Epidermal melanocyte (primary cell): ENCODE data around the gene SRCAP.

ENCODE experiments used
- DNase-seq: peaks from one replicate; pipeline ENCODE4 v3.0.0; 2011; ENCODE audit warnings: low spot score; ENCODE audit not compliant: insufficient read length

The SRCAP gene

DNA sequence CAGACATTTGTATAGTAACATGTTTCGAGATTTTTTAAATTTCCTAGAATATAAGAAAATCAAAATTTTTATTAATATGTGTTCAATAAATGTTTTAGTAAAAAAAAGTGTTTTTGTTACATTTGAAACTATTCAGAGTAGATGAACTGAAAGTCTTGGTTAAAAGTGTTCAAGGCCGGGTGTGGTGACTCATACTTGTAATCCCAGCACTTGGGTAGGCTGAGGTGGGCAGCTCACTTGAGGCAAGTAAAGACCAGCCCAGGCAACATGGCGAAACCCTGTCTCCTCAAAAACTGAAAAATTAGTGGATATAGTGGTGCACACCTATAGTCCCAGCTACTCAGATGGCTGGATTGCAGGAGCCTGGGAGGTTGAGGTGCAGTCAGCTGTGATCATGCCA lies 32.4 kb downstream of the SRCAP start:
- DNase-seq, result no peak

DNA sequence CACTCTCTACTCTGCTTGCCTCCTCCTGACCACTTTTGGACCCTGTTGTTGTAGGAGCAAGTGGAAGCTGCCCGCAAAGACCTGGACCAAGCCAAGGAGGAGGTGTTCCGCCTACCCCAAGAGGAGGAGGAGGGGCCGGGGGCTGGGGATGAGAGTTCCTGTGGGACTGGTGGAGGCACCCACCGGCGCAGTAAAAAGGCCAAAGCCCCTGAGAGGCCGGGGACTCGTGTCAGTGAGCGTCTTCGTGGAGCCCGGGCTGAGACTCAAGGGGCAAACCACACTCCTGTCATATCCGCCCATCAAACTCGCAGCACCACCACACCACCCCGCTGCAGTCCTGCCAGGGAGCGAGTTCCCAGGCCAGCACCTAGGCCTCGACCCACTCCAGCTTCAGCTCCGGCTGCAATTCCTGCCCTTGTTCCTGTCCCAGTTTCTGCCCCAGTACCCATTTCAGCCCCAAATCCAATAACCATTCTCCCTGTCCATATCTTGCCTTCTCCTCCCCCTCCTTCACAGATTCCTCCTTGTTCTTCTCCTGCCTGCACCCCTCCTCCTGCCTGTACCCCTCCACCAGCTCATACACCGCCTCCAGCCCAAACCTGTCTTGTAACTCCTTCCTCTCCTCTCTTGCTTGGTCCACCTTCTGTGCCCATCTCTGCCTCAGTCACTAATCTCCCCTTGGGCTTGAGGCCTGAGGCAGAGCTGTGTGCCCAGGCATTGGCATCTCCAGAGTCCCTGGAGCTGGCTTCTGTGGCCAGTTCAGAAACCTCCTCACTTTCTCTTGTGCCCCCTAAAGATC lies 38.2 kb downstream of the SRCAP start:
- no peak for DNase-seq

DNA sequence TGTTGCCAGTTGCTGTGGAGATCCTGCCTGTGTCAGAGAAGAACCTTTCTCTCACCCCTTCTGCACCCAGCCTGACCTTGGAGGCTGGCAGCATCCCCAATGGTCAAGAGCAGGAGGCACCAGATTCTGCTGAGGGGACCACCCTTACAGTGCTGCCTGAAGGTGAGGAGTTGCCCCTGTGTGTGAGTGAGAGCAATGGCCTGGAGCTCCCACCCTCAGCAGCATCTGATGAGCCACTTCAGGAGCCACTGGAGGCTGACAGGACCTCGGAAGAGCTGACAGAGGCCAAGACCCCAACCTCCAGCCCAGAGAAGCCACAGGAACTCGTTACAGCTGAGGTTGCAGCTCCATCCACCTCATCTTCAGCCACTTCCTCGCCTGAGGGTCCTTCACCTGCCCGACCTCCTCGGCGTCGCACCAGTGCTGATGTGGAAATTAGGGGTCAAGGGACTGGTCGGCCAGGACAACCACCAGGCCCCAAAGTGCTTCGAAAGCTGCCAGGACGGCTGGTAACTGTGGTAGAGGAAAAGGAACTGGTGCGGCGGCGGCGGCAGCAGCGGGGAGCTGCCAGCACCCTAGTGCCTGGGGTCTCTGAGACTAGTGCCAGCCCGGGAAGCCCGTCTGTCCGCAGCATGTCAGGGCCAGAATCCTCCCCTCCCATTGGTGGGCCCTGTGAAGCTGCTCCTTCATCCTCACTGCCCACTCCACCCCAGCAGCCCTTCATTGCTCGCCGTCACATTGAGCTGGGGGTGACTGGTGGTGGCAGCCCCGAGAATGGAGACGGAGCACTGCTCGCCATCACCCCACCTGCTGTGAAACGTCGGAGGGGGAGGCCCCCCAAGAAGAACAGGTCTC lies 39.0 kb downstream of the SRCAP start:
- no peak for DNase-seq

DNA sequence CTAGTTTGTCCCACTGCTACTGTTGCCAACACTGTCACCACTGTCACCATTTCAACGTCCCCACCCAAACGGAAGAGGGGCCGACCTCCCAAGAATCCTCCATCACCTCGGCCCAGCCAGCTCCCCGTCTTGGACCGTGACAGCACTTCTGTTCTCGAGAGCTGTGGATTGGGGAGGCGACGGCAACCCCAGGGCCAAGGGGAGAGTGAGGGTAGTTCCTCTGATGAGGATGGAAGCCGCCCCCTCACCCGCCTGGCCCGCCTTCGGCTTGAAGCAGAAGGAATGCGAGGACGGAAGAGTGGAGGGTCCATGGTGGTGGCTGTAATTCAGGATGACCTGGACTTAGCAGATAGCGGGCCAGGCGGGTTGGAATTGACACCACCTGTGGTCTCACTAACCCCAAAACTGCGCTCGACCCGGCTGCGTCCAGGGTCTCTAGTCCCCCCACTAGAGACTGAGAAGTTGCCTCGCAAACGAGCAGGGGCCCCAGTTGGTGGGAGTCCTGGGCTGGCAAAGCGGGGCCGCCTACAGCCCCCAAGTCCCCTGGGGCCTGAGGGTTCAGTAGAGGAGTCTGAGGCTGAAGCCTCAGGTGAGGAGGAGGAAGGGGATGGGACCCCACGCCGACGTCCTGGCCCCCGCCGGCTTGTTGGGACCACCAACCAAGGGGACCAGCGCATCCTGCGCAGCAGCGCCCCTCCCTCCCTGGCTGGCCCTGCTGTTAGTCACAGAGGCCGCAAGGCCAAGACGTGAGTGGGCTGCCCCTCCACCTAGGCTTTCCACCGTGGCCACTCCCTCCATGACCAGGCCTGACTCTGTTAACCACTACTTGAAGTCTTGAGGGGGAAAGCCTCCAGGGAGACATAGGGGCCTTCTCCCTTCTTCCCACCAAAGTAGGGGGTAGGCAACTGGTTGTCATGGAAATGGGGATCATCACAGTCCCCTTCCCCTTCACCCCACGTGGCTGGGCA lies 40.3 kb downstream of the SRCAP start:
- no peak for DNase-seq

DNA sequence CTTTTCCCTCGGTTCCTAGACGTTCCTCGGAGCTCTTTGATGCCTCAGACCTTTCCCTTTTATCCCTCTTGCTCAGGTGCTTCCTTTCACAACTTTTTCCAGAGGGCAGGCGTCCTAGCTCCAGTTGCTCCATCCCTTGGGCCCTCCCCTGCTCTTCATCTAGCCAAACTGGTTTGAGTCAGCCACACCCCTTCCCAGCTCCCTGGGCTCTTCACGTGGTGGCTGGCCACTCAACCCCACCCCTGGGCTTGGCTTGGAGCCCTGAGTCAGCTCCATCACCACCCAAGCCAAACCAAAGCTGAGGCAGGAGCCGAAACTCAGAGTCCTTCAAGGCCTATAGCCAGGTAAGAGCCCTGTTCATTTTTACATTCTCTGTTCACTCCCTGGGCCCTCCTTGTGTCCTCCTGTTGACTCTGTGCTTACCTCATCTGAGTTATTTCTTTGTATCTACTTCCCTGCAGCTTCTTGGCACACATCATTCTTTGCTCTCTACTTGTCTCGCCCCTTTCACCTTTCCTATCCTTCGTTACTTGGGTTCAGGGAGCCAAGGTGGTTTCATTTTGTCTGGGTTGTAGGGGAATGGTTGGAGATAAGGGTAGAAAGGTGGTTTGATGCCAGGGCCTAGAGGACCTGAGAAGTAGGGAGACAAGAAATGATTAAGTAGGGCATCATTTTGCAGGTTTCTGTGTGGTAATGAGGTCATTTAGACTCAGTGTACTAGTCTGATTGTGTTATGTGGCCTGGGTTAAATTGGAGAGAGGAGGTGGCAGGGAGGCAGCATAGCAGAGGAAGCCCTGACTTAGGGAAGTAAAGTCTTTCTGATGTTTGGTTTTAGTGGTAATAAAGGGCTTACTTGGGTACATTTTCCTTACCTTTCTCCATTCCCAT lies 41.6 kb downstream of the SRCAP start:
- no peak for DNase-seq

DNA sequence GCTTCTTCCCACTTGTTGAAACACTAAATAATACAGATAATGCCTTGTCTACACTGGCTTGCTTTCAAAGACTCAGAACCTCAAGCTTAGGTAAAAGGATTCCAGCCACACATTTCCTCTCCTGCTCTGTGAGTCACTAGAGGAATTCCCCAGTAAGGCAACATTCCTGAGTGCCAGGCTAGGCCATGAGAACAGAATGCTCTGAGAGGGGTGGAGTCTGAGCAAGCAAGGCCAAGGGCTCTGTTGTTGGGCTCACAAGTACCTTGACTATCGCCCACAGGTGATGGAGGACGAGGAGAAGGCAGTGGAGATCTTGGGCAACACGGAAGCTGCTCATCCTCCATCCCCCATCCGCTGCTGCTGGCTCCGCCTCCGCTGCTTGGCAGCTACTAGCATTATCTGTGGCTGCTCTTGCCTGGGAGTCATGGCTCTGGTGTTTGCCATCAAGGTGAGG lies 42.5 kb downstream of the SRCAP start:
- peak; percentile 59 for DNase-seq

DNA sequence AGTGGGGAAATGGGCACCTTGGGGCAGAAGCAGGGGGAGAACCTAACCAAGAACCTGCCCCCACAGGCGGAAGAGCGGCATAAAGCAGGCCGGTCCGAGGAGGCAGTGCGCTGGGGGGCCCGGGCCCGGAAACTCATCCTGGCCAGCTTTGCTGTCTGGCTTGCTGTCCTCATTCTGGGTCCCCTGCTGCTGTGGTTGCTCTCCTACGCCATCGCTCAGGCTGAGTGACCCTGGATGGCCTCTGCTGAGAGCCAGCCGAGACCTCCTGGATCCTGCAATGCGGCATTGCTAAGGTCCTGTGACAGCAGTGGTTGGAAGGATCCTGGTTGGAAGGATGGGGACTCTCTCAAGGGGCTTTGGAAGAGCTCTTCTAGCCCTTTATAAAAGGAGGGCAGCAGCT lies 44.7 kb downstream of the SRCAP start:
- DNase-seq, result no peak

DNA sequence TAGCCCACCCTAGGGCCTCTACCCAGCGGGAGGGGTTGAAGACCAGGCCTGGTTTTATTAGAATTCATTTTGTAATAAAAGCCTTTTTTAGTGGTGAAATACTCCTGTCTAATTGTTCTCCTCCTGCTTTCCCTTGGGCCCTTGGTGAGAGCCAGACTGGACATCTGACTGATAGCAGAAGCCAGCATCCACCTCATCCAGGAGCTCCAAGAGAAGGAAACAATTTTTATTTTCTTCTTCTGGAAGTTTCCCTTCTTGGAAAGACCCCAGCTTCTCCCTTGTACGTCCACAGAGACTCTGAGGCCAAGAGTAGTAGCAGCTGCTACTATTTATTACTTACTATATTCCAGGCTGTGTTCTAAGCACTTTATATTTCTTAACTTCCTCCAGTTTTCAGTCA lies 45.2 kb downstream of the SRCAP start:
- no peak for DNase-seq

DNA sequence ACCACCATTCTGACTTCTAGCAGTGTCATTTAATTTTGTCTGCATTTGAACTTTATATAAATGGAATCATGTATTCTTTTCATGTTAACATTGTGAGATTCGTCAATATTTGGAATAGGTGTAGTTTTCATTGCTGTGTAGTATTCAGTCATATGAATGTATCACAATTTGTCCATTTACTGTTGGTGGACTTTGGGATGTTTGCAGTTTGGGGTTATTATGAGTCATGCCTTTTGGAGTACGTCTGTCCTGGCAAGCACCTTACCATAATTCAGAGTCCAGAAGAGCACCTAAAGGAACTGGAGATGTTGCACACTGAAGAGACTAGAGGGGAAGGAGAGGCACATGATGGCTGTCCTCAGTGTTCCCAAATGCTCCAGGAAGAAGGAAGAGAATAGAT lies 46.1 kb downstream of the SRCAP start:
- no peak for DNase-seq

DNA sequence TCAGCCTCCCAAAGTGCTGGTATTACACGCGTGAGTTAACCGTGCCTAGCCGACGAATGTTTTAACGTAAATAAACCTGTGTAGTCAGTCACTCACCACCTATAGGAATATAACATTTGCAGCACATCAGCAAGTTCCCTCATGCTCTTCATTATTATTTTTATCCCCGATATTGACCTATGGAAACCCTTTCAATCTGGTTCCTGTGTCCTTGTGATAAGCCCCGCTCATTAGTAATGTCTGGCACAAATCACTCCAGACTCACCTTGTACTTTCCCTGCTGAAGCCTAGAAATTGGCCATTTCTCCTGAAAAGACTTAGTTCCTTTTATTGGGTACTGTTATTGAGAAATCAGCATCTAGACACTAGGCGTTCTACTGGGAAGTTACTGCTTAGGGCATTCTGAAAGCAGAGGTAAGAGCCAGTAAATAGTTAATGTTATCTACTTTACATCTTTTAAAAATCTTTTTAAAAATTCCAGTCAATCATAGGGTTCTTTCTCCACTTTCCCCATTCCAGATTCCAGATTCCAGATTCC lies 47.7 kb downstream of the SRCAP start:
- no peak for DNase-seq

DNA sequence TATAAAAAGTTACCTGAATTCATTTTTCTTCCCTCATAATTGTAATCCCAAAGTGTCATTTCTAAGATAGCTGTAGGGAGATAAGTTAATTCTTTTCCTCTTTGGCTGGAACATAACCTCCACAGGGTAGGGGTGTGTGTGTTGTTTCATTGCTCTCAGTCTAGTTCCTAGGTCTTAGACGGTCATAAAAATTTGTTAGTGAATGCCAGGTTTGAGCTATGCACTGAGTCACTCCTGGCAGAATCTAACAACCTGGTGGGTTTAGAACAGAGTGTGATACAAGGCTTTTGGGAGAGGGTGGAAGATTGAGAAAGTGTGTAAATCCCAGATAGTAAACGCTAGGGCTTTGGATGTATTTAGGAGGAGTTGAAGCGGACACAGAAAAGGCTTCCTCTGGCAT lies 48.4 kb downstream of the SRCAP start:
- no peak for DNase-seq

DNA sequence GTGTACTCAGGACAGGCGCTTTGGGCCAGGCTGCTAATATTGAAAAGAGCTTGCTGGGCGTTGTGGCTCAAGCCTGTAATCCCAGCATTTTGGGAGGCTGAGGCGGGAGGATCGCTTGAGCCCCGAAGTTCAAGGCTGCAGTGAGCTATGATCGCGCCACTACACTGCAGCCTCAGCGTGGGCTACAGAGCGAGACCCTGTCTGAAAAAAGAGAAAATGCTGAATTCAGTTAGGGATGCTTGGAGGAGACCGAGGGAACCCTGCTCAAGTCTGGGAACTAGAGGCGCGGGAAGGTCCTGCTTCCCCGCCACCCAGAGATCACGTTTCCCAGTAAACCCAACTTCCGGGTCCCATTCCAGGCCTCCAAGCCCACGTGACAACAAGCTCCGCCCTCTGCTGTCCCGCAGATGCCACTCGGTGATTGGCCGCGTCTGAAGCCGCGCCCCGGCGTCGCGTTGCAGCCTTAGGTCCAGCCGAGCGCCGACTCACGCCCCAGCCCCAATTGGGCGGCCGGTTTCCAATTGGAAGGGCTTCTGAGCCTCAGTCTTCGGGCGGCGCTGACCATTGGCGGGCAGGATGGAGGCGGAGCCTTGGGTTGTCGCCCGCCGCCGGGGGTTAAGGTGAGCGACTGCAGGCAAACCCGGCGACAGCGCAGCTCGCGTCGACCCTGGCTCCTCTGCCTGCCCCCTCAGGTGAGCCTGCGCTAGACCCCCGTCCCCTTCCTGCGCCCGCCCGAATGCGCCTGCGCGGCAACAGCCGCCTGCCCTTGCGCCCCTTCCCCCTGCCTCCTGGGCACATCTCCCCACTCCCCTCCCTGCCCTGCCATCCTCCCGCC lies 49.0 kb downstream of the SRCAP start, which contains the start of gene PHKG2:
Gene PHKG2 (plus strand): TSS at position 627 of the 835 bp plus-strand sequence. CDS start 396 bp downstream, outside the sequence.
- DNase-seq, result peak; percentile 99

DNA sequence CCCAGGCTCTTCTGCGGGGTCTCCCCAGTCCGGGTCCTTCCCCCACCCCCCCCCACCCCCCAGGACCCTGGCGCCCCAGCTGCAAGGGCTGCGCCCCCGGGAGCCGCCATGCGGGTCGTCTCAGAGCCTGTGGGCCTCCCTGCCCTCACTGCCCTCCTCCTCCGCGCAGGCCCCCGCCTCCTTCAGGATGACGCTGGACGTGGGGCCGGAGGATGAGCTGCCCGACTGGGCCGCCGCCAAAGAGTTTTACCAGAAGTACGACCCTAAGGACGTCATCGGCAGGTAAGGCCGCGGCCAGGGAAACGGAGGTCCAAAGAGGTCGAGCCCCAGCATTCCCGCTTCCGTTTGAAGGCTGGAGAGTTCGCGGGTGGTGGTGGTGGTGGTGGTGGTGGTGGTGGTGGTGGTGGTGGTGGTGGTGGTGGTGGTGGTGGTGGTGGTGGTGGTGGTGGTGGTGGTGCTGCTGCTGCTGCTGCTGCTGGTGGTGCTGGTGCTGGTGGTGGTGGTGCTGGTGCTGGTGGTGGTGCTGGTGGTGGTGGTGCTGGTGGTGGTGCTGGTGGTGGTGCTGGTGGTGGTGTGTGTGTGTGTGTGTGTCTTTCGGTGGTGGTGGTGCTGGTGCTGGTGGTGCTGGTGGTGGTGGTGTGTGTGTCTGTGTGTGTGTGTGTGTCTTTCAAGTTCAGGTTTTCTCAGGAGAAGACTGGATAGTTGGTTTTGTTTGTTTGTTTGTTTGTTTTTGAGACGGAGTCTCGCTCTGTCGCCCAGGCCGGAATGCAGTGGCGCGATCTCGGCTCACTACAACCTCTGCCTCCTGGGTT lies 49.9 kb downstream of the SRCAP start:
- peak; percentile 40 for DNase-seq

DNA sequence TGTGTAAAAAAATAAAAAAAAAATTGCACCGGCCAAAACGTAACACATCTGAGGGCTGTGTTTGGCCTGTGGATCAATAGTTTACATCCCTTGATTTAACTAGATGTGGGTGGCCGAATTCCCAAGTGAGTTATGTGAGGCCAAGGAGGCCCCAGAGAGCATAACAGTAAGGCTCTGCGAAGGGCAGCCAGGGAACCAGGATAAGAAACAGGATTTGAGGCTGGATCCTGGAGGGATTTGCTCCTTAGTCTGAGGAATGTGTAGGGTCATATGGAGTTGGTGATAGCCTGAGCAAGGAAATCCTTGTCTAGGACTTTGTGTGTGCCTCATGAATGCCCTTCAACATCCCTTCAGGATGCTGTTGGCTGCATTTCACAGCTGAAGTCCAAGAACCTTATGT lies 51.2 kb downstream of the SRCAP start:
- DNase-seq, result no peak

DNA sequence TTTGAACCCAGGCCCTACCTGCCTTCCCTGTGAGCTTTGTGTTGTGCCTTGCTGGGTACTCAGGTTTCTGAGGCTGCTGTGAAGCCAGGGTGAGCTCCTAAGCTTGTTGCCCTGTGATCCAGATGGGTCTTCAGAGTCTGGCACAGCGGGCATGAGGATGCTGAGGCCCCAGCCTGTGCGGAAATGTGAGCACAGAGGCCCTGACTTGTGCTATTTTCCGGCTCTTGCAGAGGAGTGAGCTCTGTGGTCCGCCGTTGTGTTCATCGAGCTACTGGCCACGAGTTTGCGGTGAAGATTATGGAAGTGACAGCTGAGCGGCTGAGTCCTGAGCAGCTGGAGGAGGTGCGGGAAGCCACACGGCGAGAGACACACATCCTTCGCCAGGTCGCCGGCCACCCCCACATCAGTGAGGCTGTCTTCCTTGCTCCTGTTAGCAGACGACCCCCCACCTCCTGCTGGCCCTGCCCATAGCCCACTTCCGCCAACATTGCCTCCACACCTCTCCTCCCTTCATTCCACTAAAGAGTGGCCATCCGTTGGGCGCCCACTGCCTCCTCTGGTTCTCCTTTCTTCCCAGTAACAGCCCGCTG lies 52.0 kb downstream of the SRCAP start:
- DNase-seq, result no peak

DNA sequence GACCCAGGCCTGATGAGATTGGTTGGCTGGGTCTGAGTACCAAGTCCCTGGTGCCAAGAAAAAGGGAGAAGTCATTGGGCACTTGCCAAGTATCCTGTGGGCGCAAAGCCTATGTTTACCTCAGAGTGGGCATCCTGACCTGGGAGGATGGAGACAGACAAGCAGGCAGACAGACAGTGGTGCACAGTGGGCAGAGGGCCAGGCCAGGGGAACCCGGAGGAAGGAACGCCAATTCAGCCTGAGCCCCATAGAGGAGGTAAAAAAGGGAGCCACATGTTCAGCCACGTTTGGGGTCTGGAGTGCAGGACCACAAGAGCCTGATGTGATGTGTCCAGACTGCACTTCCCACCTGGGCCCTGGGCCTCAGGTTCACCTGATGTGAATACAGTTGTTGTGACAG lies 54.6 kb downstream of the SRCAP start:
- DNase-seq, result no peak

DNA sequence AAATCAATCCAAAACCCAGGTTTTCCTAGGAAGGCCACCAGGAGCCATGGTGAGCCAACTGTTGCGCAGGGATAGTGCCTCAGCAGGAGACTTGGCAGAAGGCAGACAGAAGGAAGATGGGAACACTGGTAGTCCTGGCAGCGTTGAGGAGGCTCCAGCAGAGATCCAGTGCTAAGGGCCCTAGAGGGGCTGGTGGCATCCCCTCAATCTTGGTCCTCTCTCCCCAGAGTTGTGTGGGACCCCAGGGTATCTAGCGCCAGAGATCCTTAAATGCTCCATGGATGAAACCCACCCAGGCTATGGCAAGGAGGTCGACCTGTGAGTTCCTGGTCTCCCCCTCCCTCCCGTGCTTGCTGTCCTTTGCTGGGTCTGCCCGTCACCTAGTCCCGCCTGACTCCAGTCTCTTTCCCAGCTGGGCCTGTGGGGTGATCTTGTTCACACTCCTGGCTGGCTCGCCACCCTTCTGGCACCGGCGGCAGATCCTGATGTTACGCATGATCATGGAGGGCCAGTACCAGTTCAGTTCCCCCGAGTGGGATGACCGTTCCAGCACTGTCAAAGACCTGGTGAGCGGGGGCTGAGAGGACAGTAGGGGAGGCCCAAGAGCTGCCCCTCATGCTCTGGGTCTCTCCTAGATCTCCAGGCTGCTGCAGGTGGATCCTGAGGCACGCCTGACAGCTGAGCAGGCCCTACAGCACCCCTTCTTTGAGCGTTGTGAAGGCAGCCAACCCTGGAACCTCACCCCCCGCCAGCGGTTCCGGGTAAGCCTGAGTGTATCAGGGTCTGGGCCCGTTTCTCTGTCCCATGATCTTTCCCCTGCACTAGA lies 57.2 kb downstream of the SRCAP start:
- no peak for DNase-seq
